Natural killer cell (primary cell): ENCODE results near the gene DOCK6. TPM values are rescaled to one million over a fixed set of nuclear protein-coding genes. Genes with fewer than 3 reads are reported as not detected.

Experiments
- ATAC-seq, 3 donors: fragments of 150-1000 bp in 2 of 3; fragments of 200-7000 bp in 1 of 3; cut with Tn5 transposase; 1 replicate in 1 of 3; 2 replicates in 2 of 3; pipeline ENCODE4 v1.10.0; 2021; ENCODE audit warnings: mild to moderate bottlenecking in 2 of 3, moderate library complexity in 2 of 3
- DNase-seq, 2 donors: peaks; one replicate each; pipeline versions ENCODE4 v3.0.0 to v3.0.0-alpha.2; 2013 to 2021; ENCODE audit warnings: mixed read lengths in 1 of 2
- H3K27ac ChIP-seq: one replicate; pipeline ENCODE4 v1.5.1; 2013; ENCODE audit warnings: mild to moderate bottlenecking, low read length
- H3K27me3 ChIP-seq: one replicate; pipeline ENCODE4 v1.6.1; 2013; ENCODE audit warnings: low read length; ENCODE audit not compliant: control insufficient read depth, insufficient read depth
- H3K36me3 ChIP-seq: one replicate; pipeline ENCODE4 v1.6.1; 2013; ENCODE audit warnings: low read length; ENCODE audit not compliant: control insufficient read depth, insufficient read depth
- H3K4me1 ChIP-seq: one replicate; pipeline ENCODE4 v1.6.1; 2013; ENCODE audit warnings: low read length; ENCODE audit not compliant: control insufficient read depth, insufficient read depth
- H3K4me3 ChIP-seq: one replicate; pipeline ENCODE4 v1.5.1; 2013; ENCODE audit warnings: low read length
- H3K9me3 ChIP-seq: one replicate; pipeline ENCODE4 v1.6.1; 2013; ENCODE audit warnings: low read length; ENCODE audit not compliant: control insufficient read depth, insufficient read depth
- H3K27ac Mint-ChIP-seq, 2 donors: one replicate each; pipeline ENCODE4 v1.8.0; 2022; ENCODE audit warnings: mild to moderate bottlenecking in 2 of 2, mixed read lengths in 2 of 2, moderate library complexity in 1 of 2
- H3K27me3 Mint-ChIP-seq, 2 donors: one replicate each; pipeline ENCODE4 v1.8.0; 2022; ENCODE audit warnings: low read depth in 2 of 2, mixed read lengths in 2 of 2
- H3K36me3 Mint-ChIP-seq: one replicate; pipeline ENCODE4 v1.8.0; 2022; ENCODE audit warnings: mixed read lengths
- H3K4me1 Mint-ChIP-seq, 2 donors: one replicate each; pipeline ENCODE4 v1.8.0; 2022; ENCODE audit warnings: mixed read lengths in 2 of 2
- H3K4me3 Mint-ChIP-seq: one replicate; pipeline ENCODE4 v1.8.0; 2022; ENCODE audit warnings: mild to moderate bottlenecking, moderate library complexity, mixed read lengths
- H3K9me3 Mint-ChIP-seq, 2 donors: one replicate each; pipeline ENCODE4 v1.8.0; 2022; ENCODE audit warnings: mixed read lengths in 2 of 2
- CTCF ChIP-seq: fragments of 200-600 bp; IDR thresholded peaks from one replicate; pipeline ENCODE4 v1.8.0; 2022; ENCODE audit warnings: antibody characterized with exemption
- WGBS: methylation state at CpG from one replicate; pipeline ENCODE4 v1.1.7; 2013; ENCODE audit warnings: missing lambda C conversion rate; ENCODE audit not compliant: insufficient coverage; 5-methylcytosine and 5-hydroxymethylcytosine counted together
- intact Hi-C: fragments of 100-400 bp; cut with micrococcal nuclease; formaldehyde crosslinking; loops from one replicate; pipeline ENCODE4 v1.14.2; 2022
- total RNA-seq, 4 donors: library from RNA; stranded (reverse); fragments of 120-200 nt in 1 of 4; gene quantifications; one replicate each; pipeline versions ENCODE4 v1.2.3 to v1.2.4, GENCODE V29; 2013 to 2022

The DOCK6 gene
- total RNA-seq, 3 donors from 2014 or later (not counting 1 experiment from before 2014, with no cell fraction given) = 0.82 to 2.3 (median 0.86) TPM

GRCh38 chr19:11248852-11249251, 13.5 kb downstream of the DOCK6 start:
- 100% methylated on average over 1 of the region's 2 CpGs for WGBS
- intact Hi-C loops = no loop called here
- no peaks in the 10 kb centered on the region for H3K36me3 ChIP-seq
- Mint-ChIP-seq H3K4me3 (no peak overlapping the region), H3K27ac (no peak overlapping the region), H3K4me1 (peaks cover under 1 to 2% of the 10 kb centered on the region in 2 donors), H3K36me3 (no peaks in the 10 kb centered on the region), H3K9me3 (no peaks in the 10 kb centered on the region), H3K27me3 (peaks cover 8% of the 10 kb centered on the region in 2 donors)
- H3K27ac ChIP-seq = no peak overlapping the region
- TF ChIP-seq CTCF = no peak
- DNase-seq = no peak
- H3K4me1 ChIP-seq = no peaks in the 10 kb centered on the region
- no peak overlapping the region for H3K4me3 ChIP-seq
- ATAC-seq = no peak
- H3K27me3 ChIP-seq = no peaks in the 10 kb centered on the region
- H3K9me3 ChIP-seq = no peaks in the 10 kb centered on the region

- Mint-ChIP-seq H3K4me1 (peaks cover 6 to 7% of the 10 kb centered on the region in 2 donors), H3K36me3 (no peaks in the 10 kb centered on the region), H3K27me3 (peaks cover 8 to 12% of the 10 kb centered on the region in 2 donors), H3K27ac (no peak overlapping the region), H3K9me3 (no peaks in the 10 kb centered on the region), H3K4me3 (no peak overlapping the region)
- H3K4me3 ChIP-seq = no peak overlapping the region
- no peak overlapping the region for H3K27ac ChIP-seq
- ATAC-seq (no peak), DNase-seq (no peak)
- no peaks in the 10 kb centered on the region for H3K27me3 ChIP-seq
- 93% methylated on average over 14 of the region's 14 CpGs for WGBS
- intact Hi-C loops = no loop called here
- H3K36me3 ChIP-seq = no peaks in the 10 kb centered on the region
- no peak for TF ChIP-seq CTCF
- H3K9me3 ChIP-seq = no peaks in the 10 kb centered on the region
- H3K4me1 ChIP-seq = peaks cover 8% of the 10 kb centered on the region
Observed at GRCh38 chr19:11247934-11248333, 14.4 kb downstream of the DOCK6 start.

GRCh38 chr19:11247391-11247790, 14.9 kb downstream of the DOCK6 start:
- Mint-ChIP-seq H3K9me3 (no peaks in the 10 kb centered on the region), H3K4me3 (no peak overlapping the region), H3K36me3 (no peaks in the 10 kb centered on the region), H3K27me3 (peaks cover 8 to 12% of the 10 kb centered on the region in 2 donors), H3K27ac (no peak overlapping the region), H3K4me1 (peaks cover 6 to 7% of the 10 kb centered on the region in 2 donors)
- H3K27ac ChIP-seq = no peak overlapping the region
- H3K9me3 ChIP-seq = no peaks in the 10 kb centered on the region
- H3K4me3 ChIP-seq = no peak overlapping the region
- ATAC-seq = no peak
- whole genome bisulfite sequencing = 90% methylated on average over 10 of the region's 10 CpGs
- DNase-seq = no peak
- H3K36me3 ChIP-seq = no peaks in the 10 kb centered on the region
- TF ChIP-seq CTCF = no peak
- H3K4me1 ChIP-seq = peaks cover 8% of the 10 kb centered on the region
- no peaks in the 10 kb centered on the region for H3K27me3 ChIP-seq
- intact Hi-C loops = no loop called here

- no peak for TF ChIP-seq CTCF
- no peak for ATAC-seq
- Mint-ChIP-seq H3K36me3 (no peaks in the 10 kb centered on the region), H3K27ac (no peak overlapping the region), H3K27me3 (peaks cover 8 to 12% of the 10 kb centered on the region in 2 donors), H3K4me3 (no peak overlapping the region), H3K9me3 (no peaks in the 10 kb centered on the region), H3K4me1 (peaks cover 6 to 7% of the 10 kb centered on the region in 2 donors)
- DNase-seq = no peak
- Histone ChIP-seq H3K27ac (no peak overlapping the region), H3K4me1 (peaks cover 8% of the 10 kb centered on the region), H3K9me3 (no peaks in the 10 kb centered on the region), H3K4me3 (no peak overlapping the region), H3K27me3 (no peaks in the 10 kb centered on the region), H3K36me3 (no peaks in the 10 kb centered on the region)
- intact Hi-C loops = no loop called here
- WGBS = 89% methylated on average over 11 of the region's 11 CpGs
Observed at GRCh38 chr19:11246941-11247340, 15.4 kb downstream of the DOCK6 start.
